IPS-NIHi7 (cell line): Measurements from ENCODE around the gene CACNA1C.

Source experiments
- DNase-seq: peaks from one replicate; pipeline ENCODE4 v3.0.0; 2012; ENCODE audit warnings: mixed read lengths; ENCODE audit errors: extremely low spot score

The CACNA1C gene

GRCh38 chr12:2052826-2053678, at the start of gene CACNA1C:
Gene CACNA1C, plus strand, starts transcription at chr12:2052987. Its CDS starts 576 bp downstream, at chr12:2053563.
- DNase-seq = peak; percentile 81

- no peak for DNase-seq
Observed at GRCh38 chr12:2003676-2004112, 49.1 kb upstream of the CACNA1C start.

GRCh38 chr12:2004113-2004929, 48.5 kb upstream of the CACNA1C start, which contains the start of gene DCP1B:
Gene DCP1B, minus strand, starts transcription at chr12:2004457. Its CDS starts 26 bp downstream, at chr12:2004431.
- DNase-seq = peak; percentile 97

GRCh38 chr12:2008677-2009076, 44.1 kb upstream of the CACNA1C start:
- DNase-seq = no peak

GRCh38 chr12:2009623-2010022, 43.2 kb upstream of the CACNA1C start:
- peak; percentile 25 for DNase-seq

GRCh38 chr12:2011643-2012607, 40.9 kb upstream of the CACNA1C start:
- peak; percentile 41 for DNase-seq

GRCh38 chr12:2013086-2013485, 39.7 kb upstream of the CACNA1C start:
- no peak for DNase-seq

- DNase-seq = peak; percentile 44
Observed at GRCh38 chr12:2013527-2014223, 39.1 kb upstream of the CACNA1C start.

- DNase-seq = no peak
Observed at GRCh38 chr12:2014231-2014630, 38.6 kb upstream of the CACNA1C start.

GRCh38 chr12:2016862-2017545, 35.8 kb upstream of the CACNA1C start:
- DNase-seq = no peak

GRCh38 chr12:2017546-2018337, 35.0 kb upstream of the CACNA1C start:
- DNase-seq = no peak

- DNase-seq = no peak
Observed at GRCh38 chr12:2018391-2018790, 34.4 kb upstream of the CACNA1C start.

- no peak for DNase-seq
Observed at GRCh38 chr12:2019126-2019525, 33.7 kb upstream of the CACNA1C start.

GRCh38 chr12:2020511-2020910, 32.3 kb upstream of the CACNA1C start:
- DNase-seq = no peak

GRCh38 chr12:2023365-2023764, 29.4 kb upstream of the CACNA1C start:
- no peak for DNase-seq

- no peak for DNase-seq
Observed at GRCh38 chr12:2027351-2027750, 25.4 kb upstream of the CACNA1C start.

GRCh38 chr12:2029851-2030250, 22.9 kb upstream of the CACNA1C start:
- no peak for DNase-seq

- DNase-seq = no peak
Observed at GRCh38 chr12:2032506-2032905, 20.3 kb upstream of the CACNA1C start.
